Measurements from ENCODE around the gene CENPM.
A peak's percentile ranks its signal among the peaks of the same experiment; 100 is the strongest.
"Not testable (repeated sequence)": the region's sequence is repeated elsewhere in the genome, so short reads cannot be mapped to it uniquely, and the experiment has no call there.

Gene CENPM

DNA sequence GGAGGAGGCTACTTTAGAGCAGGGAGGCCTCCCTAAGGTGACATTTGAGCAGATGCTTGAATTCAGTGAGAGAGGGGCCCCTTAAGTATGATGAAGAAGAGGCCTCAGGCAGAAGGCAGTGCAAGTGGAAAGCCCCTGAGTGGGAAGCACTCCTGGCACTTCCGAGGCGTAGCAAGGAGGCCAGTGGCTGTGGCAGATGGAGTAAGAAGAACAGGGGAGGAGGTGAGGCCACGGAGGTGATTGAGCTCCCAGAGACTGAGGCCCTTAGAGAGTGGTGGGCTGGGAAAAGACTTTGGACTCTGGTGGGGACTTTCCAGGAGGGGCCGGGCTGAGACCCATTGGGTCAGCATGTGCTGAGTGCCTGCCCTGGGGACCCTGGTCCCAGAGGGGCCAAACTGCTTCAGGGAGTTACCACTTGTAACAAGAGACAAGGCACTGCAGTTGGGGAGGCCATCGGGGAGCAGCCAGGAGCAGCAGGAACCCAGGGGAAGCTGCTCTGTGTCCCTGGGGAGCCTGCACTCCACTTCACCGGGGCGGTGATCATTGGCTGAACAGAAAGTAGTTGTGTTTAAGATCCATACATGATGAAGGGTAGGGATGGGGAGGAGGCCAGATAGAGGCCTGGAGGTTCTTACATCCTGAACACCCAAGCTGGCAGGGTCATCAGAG, 2.5 kb upstream of the CENPM start:
- no peak for DNase-seq
- Mint-ChIP-seq H3K4me1 (peaks cover 37 to 52% of the 10 kb centered on the region in 2 donors), H3K27ac (peak overlapping the region; percentile 94)

DNA sequence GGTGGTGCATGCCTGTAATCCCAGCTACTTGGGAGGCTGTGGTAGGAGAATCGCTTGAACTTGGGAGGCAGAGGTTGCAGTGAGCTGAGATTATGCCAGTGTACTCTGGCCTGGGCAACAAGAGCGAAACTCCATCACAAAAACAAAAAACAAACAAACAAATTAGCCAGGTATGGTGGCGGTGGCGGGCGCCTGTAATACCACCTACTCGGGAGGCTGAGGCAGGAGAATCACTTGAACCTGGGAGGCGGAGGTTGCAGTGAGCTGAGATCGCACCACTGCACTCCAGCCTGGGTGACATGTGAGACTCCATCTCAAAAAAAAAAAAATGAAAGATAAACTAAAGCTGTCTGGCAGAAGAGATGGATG, 2.0 kb upstream of the CENPM start:
- ATAC-seq (replicated peaks); H3K27me3 Mint-ChIP-seq; H3K9me3 Mint-ChIP-seq; DNase-seq: not testable (repeated sequence)
- peaks cover 36 to 55% of the 10 kb centered on the region in 2 donors for H3K4me1 Mint-ChIP-seq
- H3K36me3 Mint-ChIP-seq: peaks cover 7 to 13% of the 10 kb centered on the region in 2 donors
- peak overlapping the region; percentile 94 for H3K27ac Mint-ChIP-seq
- peak overlapping the region in 1 of 2 donors; percentile 67 for H3K4me3 Mint-ChIP-seq

More for the DNA sequence above, 2.5 kb upstream of the CENPM start:
- peak in 1 of 2 donors; percentile 6 for ATAC-seq (replicated peaks)
- Mint-ChIP-seq H3K4me3 (peak overlapping the region; percentile 42 to 67), H3K36me3 (peaks cover 6 to 10% of the 10 kb centered on the region in 2 donors), H3K9me3 (no peaks in the 10 kb centered on the region), H3K27me3 (peaks cover 4 to 6% of the 10 kb centered on the region in 2 donors)

DNA sequence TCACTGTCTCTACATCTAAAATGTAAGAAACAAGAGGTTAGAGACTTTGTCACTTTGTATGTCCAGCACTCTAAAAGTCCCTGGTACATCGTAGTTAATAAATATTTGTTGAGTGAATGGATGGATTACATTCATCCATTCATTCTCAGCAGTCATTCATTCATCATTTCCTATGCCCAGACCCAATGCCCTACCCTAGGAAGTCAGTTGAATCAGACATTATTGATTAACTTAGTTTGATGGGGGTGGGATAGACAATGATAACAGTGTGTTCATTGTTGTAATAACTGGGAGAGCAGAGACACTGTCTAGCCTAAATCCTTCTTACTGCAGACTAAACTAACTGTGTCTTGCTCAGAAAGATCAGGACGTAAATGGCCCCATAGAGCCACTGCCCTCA, 1.2 kb upstream of the CENPM start:
- Mint-ChIP-seq H3K27me3 (peaks cover 4 to 6% of the 10 kb centered on the region in 2 donors), H3K4me3 (no peak overlapping the region), H3K36me3 (peaks cover 14 to 20% of the 10 kb centered on the region in 2 donors), H3K27ac (no peak overlapping the region), H3K9me3 (no peaks in the 10 kb centered on the region), H3K4me1 (peaks cover 44 to 61% of the 10 kb centered on the region in 2 donors)
- DNase-seq (no peak), ATAC-seq (replicated peaks) (no peak)

DNA sequence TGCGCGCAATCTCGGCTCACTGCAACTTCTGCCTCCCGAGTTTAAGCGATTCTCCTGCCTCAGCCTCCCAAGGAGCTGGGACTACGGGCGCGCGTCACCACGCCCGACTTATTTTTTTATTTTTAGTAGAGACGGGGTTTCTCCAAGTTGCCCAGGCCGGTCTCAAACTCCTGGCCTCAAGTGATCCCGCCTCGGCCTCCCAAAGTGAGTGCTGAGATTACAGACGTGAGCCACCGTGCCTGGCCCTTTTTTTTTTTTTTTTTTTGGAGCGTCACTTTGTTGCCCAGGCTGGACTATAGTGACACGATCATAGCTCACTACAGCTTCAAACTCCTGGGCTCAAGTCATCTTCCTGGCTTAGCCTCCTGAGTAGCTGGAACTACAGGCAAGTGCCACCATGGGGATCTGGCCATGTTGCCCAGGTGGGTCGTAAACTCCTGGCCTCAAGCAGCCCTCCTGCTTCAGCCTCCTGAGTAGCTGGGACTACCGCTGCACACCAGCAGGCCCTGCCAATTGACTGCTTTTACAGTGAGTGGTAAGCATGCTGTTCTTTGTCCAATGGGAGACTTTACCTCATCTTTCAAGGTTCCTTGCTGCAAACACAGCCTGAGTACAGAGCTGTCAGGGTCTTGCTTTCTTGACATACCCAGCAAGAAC, 600 bp upstream of the CENPM start:
- Mint-ChIP-seq H3K4me1 (peaks cover 44 to 61% of the 10 kb centered on the region in 2 donors), H3K27ac (peak overlapping the region; percentile 93), H3K27me3 (peaks cover 4 to 6% of the 10 kb centered on the region in 2 donors), H3K4me3 (peak overlapping the region; percentile 90 to 92), H3K9me3 (no peaks in the 10 kb centered on the region), H3K36me3 (peaks cover 14 to 20% of the 10 kb centered on the region in 2 donors)
- no peak for ATAC-seq (replicated peaks)
- no peak for DNase-seq

DNA sequence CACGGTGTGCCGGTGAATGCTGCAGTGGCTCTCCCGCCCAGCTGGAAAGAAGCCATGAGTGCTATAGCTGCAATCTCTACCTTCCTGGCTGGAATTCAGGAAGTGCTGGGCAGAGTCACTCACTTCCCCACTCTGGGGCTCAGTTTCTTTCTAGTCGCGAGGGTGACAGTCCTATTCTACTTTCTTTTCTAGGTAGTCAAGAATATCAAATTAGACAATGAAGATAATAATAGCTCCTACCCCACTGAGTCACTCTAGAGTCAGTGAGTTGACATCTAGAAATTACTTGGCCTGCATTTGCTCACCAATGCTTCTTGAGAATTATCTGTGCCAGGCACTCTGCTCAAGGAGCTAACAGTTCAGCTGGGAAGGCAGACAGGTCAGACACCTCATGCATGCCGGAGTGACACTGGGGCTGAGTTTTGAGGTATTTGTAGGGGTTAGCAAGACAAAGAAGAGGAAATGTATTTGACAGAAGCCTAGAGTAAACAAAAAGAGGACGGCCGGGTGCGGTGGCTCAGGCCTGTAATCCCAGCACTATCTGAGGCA, 3.2 kb downstream of the CENPM start:
- Mint-ChIP-seq H3K4me3 (peak overlapping the region in 1 of 2 donors; percentile 53), H3K27ac (peak overlapping the region; percentile 7), H3K27me3 (peaks cover 4 to 6% of the 10 kb centered on the region in 2 donors), H3K4me1 (peaks cover 38 to 67% of the 10 kb centered on the region in 2 donors), H3K36me3 (peaks cover 28 to 48% of the 10 kb centered on the region in 2 donors), H3K9me3 (no peaks in the 10 kb centered on the region)
- DNase-seq (no peak), ATAC-seq (replicated peaks) (no peak)

DNA sequence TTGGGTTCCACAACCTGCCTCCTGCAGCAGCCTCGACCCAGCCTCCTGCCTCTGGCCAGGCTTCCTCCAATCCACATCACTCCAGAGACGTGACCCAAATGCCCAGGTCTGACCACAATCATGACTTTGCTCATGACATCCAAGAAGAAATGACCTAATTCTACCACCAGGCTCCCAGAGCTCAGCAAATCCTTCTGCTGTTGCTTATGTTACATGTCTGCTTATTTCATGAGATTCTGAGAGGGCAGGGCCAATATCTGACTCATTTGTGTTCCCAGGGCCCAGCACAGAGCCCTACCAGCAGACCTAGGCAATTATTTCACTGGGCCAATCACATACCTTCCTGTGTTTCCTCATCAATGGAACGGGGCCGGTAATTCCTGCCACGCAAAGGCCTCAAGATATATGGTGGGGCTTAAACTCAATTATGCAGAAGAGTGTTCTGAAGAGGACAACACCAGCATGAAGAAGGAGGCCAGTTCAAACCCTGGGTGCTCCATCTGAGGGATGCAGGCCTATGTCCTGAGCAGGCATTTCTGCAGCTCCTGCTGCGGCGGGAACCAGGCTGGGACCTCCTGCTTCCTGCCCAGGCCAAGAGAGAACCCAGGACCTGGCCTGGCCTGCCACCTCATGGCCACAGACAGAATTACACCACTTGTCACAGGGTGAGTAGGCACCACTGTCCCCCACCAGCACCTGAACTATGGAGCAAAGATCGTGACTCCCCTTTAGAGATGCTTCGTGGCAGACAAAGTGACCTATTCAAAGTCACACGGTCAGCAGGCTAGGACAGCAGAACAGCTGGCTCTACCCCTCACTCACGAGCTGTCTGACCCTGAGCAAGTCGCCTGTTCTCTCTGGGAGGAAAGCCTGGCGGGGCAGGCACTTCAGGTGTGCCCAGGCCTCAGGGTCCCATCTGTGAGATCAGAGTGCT, 5.9 kb downstream of the CENPM start:
- no peaks in the 10 kb centered on the region for H3K9me3 Mint-ChIP-seq
- peaks cover 53 to 77% of the 10 kb centered on the region in 2 donors for H3K4me1 Mint-ChIP-seq
- H3K36me3 Mint-ChIP-seq: peaks cover 46 to 68% of the 10 kb centered on the region in 2 donors
- ATAC-seq (replicated peaks): peak; percentile 49 to 50
- peak; percentile 82 for DNase-seq
- peak overlapping the region; percentile 42 to 97 for H3K4me3 Mint-ChIP-seq
- H3K27me3 Mint-ChIP-seq: peaks cover 4 to 6% of the 10 kb centered on the region in 2 donors
- H3K27ac Mint-ChIP-seq: peak overlapping the region; percentile 100

DNA sequence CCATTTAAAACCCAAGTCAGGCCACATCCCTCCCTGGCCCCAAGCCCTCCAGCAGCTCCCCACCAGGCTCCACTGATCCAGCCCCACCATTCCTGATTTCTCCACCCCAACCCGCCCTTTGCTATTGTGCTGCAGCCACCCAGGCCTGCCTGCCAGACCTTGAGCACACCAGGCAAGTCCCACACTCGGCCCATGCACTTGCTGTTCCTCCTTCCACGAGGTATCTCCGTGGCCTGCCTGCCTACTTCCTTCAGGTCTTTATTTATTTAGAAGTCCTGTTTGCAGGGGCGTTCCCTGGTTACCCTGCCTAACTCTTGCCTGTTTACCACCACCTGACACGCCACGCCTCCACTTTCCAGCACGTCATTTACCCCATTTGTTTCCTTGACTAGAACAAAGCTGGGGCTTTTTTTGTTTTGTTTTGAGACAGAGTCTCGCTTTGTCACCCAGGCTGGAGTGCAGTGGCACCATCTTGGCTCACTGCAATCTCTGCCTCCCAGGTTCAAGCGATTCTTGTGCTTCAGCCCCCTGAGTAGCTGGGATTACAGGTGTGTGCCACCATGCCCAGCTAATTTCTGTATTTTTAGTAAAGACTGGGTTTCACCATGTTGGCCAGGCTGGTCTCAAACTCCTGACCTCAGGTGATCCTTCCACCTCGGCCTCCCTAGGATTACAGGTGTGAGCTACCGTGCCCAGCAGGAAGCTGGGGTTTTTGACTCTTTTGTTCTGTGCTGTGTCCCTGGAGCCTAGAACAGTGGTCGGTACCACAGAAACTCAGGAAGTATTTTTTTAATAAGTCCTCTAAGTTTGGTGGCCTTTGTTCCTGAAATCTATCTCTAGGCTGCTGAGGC, 6.7 kb downstream of the CENPM start:
- H3K27me3 Mint-ChIP-seq: no peaks in the 10 kb centered on the region
- H3K4me1 Mint-ChIP-seq: peaks cover 56 to 80% of the 10 kb centered on the region in 2 donors
- H3K27ac Mint-ChIP-seq: peak overlapping the region; percentile 100
- ATAC-seq (replicated peaks): peak; percentile 70 to 74
- H3K36me3 Mint-ChIP-seq: peaks cover 42 to 69% of the 10 kb centered on the region in 2 donors
- peak; percentile 96 for DNase-seq
- H3K9me3 Mint-ChIP-seq: no peaks in the 10 kb centered on the region
- peak overlapping the region; percentile 94 to 97 for H3K4me3 Mint-ChIP-seq

DNA sequence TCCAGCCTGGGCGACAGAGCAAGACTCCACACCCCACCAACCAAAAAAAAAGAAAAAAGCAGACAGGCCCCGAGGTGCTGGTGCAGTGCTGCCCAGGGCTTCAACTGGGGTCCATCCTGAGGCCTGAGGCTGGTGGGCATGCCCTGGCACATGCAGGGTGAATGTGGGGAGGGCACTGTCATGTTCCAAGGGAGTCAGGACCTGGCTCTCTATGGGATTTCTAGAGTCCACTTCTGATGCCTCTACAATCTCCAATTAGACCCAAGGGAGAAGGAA, 10.1 kb downstream of the CENPM start:
- no peak for ATAC-seq (replicated peaks)
- peaks cover 73 to 100% of the 10 kb centered on the region in 2 donors for H3K4me1 Mint-ChIP-seq
- no peaks in the 10 kb centered on the region for H3K9me3 Mint-ChIP-seq
- no peak for DNase-seq
- H3K27ac Mint-ChIP-seq: peak overlapping the region; percentile 100
- H3K4me3 Mint-ChIP-seq: peak overlapping the region in 1 of 2 donors; percentile 67
- no peaks in the 10 kb centered on the region for H3K27me3 Mint-ChIP-seq
- peaks cover 38 to 63% of the 10 kb centered on the region in 2 donors for H3K36me3 Mint-ChIP-seq

DNA sequence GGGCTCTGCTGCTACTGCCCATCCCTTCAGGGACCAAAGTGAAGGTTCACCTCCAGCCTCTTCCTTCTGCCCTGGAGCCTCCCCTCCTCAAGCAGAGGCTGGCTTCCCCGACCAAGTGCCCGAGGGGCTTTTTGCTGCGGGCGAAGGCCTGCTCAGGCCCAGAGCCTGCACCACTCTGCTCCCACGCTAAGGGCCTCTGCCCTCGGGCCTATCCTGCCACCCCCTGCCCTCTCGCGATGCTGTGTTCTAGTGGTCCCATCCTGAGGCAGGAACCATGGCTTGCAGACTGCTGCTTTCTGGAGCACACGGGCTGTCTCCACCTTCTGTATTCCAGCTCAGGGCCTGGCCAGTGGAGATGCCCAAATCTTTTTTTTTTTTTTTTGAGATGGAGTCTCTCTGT, 11.4 kb downstream of the CENPM start:
- Mint-ChIP-seq H3K4me3 (peak overlapping the region; percentile 67 to 73), H3K9me3 (no peaks in the 10 kb centered on the region), H3K27me3 (no peaks in the 10 kb centered on the region), H3K36me3 (peaks cover 32 to 51% of the 10 kb centered on the region in 2 donors), H3K4me1 (peaks cover 69 to 96% of the 10 kb centered on the region in 2 donors), H3K27ac (peak overlapping the region; percentile 100)
- ATAC-seq (replicated peaks) (no peak), DNase-seq (no peak)

DNA sequence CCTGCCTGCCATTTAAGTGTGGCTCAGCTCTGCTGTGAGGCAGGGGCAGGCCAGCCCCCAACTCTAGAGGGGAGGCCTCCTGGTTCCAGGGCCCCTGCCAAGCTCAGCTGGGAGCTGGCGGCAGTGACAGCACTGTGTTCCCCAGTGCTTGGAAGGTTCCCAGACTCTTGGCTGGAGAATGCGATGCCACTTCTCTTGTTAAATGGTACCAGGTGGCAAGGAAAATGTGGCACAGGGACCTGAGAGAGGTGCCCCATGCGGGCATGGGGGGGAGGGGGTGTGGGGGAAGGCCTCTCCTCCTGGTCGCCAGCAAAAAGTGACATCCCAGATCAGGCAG, 12.0 kb downstream of the CENPM start:
- ATAC-seq (replicated peaks) (no peak), DNase-seq (no peak)
- H3K27me3 Mint-ChIP-seq: no peaks in the 10 kb centered on the region
- H3K9me3 Mint-ChIP-seq: no peaks in the 10 kb centered on the region
- H3K36me3 Mint-ChIP-seq: peaks cover 32 to 50% of the 10 kb centered on the region in 2 donors
- peak overlapping the region; percentile 100 for H3K27ac Mint-ChIP-seq
- peaks cover 70 to 96% of the 10 kb centered on the region in 2 donors for H3K4me1 Mint-ChIP-seq
- peak overlapping the region in 1 of 2 donors; percentile 37 for H3K4me3 Mint-ChIP-seq

DNA sequence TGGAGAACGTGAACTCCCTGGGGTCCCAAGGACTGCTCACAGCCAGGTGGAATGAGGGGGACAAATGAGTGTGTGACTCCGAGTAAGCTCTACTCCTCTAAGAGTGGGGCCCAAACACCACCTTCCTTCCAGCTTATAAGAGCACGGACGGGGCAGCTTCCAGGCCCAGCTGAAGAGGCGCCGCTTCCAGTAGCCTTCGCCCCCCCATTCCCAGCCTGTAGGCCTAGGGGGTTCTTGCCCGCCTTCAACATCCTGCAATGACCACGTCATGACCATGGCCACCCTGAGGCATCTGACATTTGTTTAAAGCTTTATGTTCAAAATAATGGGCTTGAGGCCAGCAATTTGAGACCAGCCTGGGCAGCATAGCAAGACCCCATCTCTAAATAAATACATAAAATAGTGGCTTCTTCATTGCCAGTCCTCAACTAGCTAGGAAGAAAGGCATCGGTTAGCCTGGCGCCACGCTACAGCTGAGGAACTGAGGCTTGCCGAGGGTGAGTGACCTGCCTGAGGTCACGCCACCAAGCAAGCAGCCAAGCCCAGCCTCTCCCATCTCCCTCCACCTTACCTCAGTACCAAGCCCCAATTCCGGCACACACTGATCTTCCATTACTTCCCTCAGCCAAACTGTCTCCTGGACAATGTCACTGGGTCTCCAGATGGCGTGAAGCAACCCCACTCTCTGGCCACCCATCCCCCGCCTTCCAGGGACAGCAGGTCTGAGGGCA, 12.5 kb downstream of the CENPM start:
- Mint-ChIP-seq H3K27ac (peak overlapping the region; percentile 100), H3K4me1 (peaks cover 68 to 96% of the 10 kb centered on the region in 2 donors)

DNA sequence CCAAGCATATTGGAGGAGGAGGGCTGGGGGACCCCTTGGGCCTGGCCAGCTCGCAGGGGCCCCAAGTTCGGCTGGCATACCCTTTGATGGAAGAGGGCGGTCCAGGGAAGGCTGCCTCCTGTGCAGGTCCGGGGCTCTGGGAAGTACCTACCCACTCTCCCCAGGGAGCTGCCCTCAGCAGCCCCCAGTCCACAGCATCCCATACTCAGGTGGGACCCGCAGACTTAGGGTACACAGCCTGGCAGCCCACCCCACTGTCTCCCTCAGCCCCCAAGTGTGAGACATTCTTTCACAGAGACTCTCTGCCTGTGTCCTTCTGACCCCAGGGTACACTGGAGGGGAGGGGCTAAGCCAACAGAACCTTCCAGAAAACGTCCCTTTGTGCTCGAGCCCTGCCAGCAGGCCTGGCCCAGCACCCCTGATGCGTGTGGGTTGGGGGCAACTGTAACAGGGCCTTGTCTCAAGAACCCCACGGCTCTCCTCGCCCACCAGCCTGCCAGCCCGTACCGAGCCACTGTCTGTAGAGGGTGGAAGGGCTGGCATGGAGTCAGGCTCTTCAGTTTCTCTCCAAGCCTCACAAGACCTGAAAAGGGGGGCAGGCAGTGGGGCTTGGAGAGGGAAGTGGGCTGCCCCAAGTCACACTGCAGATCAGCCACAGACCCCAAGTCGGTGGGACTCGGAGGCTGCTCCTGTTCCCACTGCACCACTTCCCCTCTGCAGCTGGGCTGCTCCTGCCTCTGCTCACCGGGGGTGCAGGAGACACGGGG, 13.4 kb downstream of the CENPM start:
- peak overlapping the region; percentile 100 for H3K27ac Mint-ChIP-seq
- H3K27me3 Mint-ChIP-seq: no peaks in the 10 kb centered on the region
- DNase-seq (no peak), ATAC-seq (replicated peaks) (no peak)
- H3K9me3 Mint-ChIP-seq: no peaks in the 10 kb centered on the region
- H3K36me3 Mint-ChIP-seq: peaks cover 23 to 37% of the 10 kb centered on the region in 2 donors
- peak overlapping the region in 1 of 2 donors; percentile 64 for H3K4me3 Mint-ChIP-seq
- H3K4me1 Mint-ChIP-seq: peaks cover 69 to 96% of the 10 kb centered on the region in 2 donors

More for the DNA sequence above, 12.5 kb downstream of the CENPM start:
- DNase-seq: no peak
- ATAC-seq (replicated peaks): no peak
- no peaks in the 10 kb centered on the region for H3K27me3 Mint-ChIP-seq
- peaks cover 30 to 45% of the 10 kb centered on the region in 2 donors for H3K36me3 Mint-ChIP-seq
- peak overlapping the region; percentile 37 to 64 for H3K4me3 Mint-ChIP-seq
- no peaks in the 10 kb centered on the region for H3K9me3 Mint-ChIP-seq
